Measurements from ENCODE around the gene ZNF628.

Gene ZNF628

GRCh38 chr19:55488986-55489710 is 12.7 kb downstream of the ZNF628 start:
- no peak for DNase-seq (ENCODE audit: low read depth)
- TF ChIP-seq, protein P1, sequence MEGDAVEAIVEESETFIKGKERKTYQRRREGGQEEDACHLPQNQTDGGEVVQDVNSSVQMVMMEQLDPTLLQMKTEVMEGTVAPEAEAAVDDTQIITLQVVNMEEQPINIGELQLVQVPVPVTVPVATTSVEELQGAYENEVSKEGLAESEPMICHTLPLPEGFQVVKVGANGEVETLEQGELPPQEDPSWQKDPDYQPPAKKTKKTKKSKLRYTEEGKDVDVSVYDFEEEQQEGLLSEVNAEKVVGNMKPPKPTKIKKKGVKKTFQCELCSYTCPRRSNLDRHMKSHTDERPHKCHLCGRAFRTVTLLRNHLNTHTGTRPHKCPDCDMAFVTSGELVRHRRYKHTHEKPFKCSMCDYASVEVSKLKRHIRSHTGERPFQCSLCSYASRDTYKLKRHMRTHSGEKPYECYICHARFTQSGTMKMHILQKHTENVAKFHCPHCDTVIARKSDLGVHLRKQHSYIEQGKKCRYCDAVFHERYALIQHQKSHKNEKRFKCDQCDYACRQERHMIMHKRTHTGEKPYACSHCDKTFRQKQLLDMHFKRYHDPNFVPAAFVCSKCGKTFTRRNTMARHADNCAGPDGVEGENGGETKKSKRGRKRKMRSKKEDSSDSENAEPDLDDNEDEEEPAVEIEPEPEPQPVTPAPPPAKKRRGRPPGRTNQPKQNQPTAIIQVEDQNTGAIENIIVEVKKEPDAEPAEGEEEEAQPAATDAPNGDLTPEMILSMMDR (IDR thresholded peaks at IDR 0.05; ENCODE audit: control insufficient read depth, insufficient read depth, low read depth, low read length, missing control alignments): no peak
- H3K4me3 ChIP-seq (ENCODE audit: control insufficient read depth, low read depth, low read length): peak overlapping the region; percentile 48

GRCh38 chr19:55489711-55490477 is 13.5 kb downstream of the ZNF628 start:
- DNase-seq (ENCODE audit: low read depth): no peak
- TF ChIP-seq, protein P1 (IDR thresholded peaks at IDR 0.05; ENCODE audit: control insufficient read depth, insufficient read depth, low read depth, low read length, missing control alignments): no peak
- peak overlapping the region; percentile 9 for H3K4me3 ChIP-seq (ENCODE audit: control insufficient read depth, low read depth, low read length)

GRCh38 chr19:55490478-55491432 is 14.3 kb downstream of the ZNF628 start:
- TF ChIP-seq, protein P1 (IDR thresholded peaks at IDR 0.05; ENCODE audit: control insufficient read depth, insufficient read depth, low read depth, low read length, missing control alignments): no peak
- H3K4me3 ChIP-seq (ENCODE audit: control insufficient read depth, low read depth, low read length): no peak overlapping the region
- DNase-seq (ENCODE audit: low read depth): no peak

- TF ChIP-seq, protein P1 (IDR thresholded peaks at IDR 0.05; ENCODE audit: control insufficient read depth, insufficient read depth, low read depth, low read length, missing control alignments): no peak
- H3K4me3 ChIP-seq (ENCODE audit: control insufficient read depth, low read depth, low read length): no peak overlapping the region
- DNase-seq (ENCODE audit: low read depth): no peak
Measured at GRCh38 chr19:55491546-55492360, 15.3 kb downstream of the ZNF628 start.

DNA sequence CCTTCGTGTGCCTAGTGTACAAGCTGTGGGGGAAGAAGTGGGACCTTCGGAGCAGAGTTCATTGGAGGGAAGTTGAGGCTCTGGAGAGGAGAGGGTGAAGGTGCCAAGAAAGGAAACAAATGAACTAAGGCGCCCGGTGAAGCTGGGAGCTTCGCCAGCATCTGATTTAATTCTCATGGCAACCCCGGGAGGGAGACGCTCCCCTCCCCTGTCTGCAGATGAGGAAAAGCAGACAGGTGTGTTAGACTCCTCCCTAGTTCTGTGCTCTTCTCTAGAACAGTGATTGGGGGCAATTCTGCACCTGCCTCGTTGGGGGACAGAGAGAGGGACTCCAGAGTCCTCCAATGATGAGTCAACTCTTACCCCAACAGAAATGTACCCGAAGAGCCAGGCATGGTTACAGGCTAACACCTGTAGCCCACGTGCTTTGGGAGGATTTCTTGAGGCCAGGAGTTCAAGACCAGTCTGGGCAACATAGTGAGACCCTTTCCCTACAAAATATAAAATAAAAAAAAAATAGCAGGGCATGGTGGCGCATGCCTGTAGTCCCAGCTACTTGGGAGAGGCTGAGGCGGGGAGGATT is 16.0 kb downstream of the ZNF628 start:
- TF ChIP-seq, protein P1 (IDR thresholded peaks at IDR 0.05; ENCODE audit: control insufficient read depth, insufficient read depth, low read depth, low read length, missing control alignments): no peak
- no peak for DNase-seq (ENCODE audit: low read depth)
- no peak overlapping the region for H3K4me3 ChIP-seq (ENCODE audit: control insufficient read depth, low read depth, low read length)
